ENCODE data around the gene VEGFB. TPM values are rescaled to one million over a fixed set of nuclear protein-coding genes. Genes with fewer than 3 reads are reported as not detected.

VEGFB gene
- total and polyA plus RNA-seq, 2 of the 8 experiments (the other 6 are each of a cell fraction or from before 2014, with no cell fraction given): 9.3 to 49.6 TPM

GRCh38 chr11:64247729-64248531, 13.5 kb downstream of the VEGFB start:
- Histone ChIP-seq H3K4me2 (ENCODE audit: insufficient read depth in 1 of 2, low read depth in 2 of 2, low read length in 2 of 2) (peak overlapping the region; percentile 73 to 99), H3K9ac (replicated peaks in 1 of 4; ENCODE audit: extremely low read depth in 1 of 4, low read depth in 3 of 4, low read length in 3 of 4) (no peak overlapping the region), H3K79me2 (ENCODE audit: control insufficient read depth in 1 of 2, insufficient read depth in 2 of 2, low read length in 2 of 2) (peaks cover 6 to 27% of the 10 kb centered on the region in 2 experiments; a peak in 3 of 4 replicates), H3K23me2 (ENCODE audit: low read depth, low read length) (peaks cover 20% of the 10 kb centered on the region), H4K91ac (replicated peaks; ENCODE audit: insufficient read length, low read length) (peak overlapping the region; percentile 54), H4K5ac (ENCODE audit: insufficient read length, low read depth, low read length) (peak overlapping the region; percentile 12), H3K56ac (replicated peaks; ENCODE audit: insufficient read length, low read depth, low read length) (peak overlapping the region; percentile 5), H3K4ac (replicated peaks; ENCODE audit: insufficient read length, low read depth, low read length) (peak overlapping the region; percentile 73), H2BK120ac (replicated peaks; ENCODE audit: low read depth, low read length) (peak overlapping the region; percentile 18), H3K27me3 (replicated peaks in 1 of 4; ENCODE audit: control insufficient read depth in 3 of 4, extremely low read depth in 1 of 4, insufficient read depth in 3 of 4, low read length in 3 of 4) (no peaks in the 10 kb centered on the region), H2BK15ac (ENCODE audit: low read length) (peak overlapping the region; percentile 95), H4K8ac (ENCODE audit: extremely low read depth, insufficient read depth, low read length) (peak overlapping the region; percentile 63; the same call in 1 of the 2 replicates), H3K36me3 (ENCODE audit: control insufficient read depth in 2 of 4, insufficient read depth in 4 of 4, low read length in 3 of 4) (peaks cover 0 to 17% (median 4%) of the 10 kb centered on the region in 4 experiments; a peak in 4 of 8 replicates), H3K23ac (ENCODE audit: insufficient read length) (no peak overlapping the region), H3K4me3 (ENCODE audit: extremely low read depth in 1 of 4, insufficient read depth in 2 of 4, low read depth in 3 of 4, low read length in 4 of 4) (peak overlapping the region; percentile 56 to 83 (median 70); a peak in 7 of 8 replicates), H4K20me1 (replicated peaks in 1 of 2; ENCODE audit: control insufficient read depth in 1 of 2, insufficient read depth in 2 of 2, low read length in 2 of 2) (peaks cover 2 to 17% of the 10 kb centered on the region in 2 experiments), H2AK5ac (ENCODE audit: low read depth, low read length) (peak overlapping the region; percentile 32; the same call in 1 of the 2 replicates), H2BK20ac (ENCODE audit: low read length) (0 out of 2 replicates have a peak overlapping the region, but pooled peaks have one; percentile 16), H3K9me3 (ENCODE audit: insufficient read depth in 2 of 2, low read depth in 1 of 2, low read length in 1 of 2) (no peaks in the 10 kb centered on the region), H3K18ac (ENCODE audit: extremely low read depth, low read length) (peak overlapping the region; percentile 62), H3K27ac (ENCODE audit: low read depth, low read length) (no peak overlapping the region), H3K4me1 (replicated peaks in 1 of 4; ENCODE audit: control insufficient read depth in 3 of 4, insufficient read depth in 4 of 4, low read length in 3 of 4) (peaks cover 0 to 45% (median 36%) of the 10 kb centered on the region in 4 experiments; a peak in 6 of 7 replicates), H3K79me1 (ENCODE audit: low read depth, low read length) (peaks cover 6% of the 10 kb centered on the region), H3K14ac (ENCODE audit: insufficient read length) (no peak overlapping the region), H2BK5ac (ENCODE audit: low read depth, low read length) (peak overlapping the region; percentile 88; the same call in 1 of the 2 replicates), H2BK12ac (ENCODE audit: low read depth, low read length) (peak overlapping the region; percentile 82; the same call in 1 of the 2 replicates), H2AFZ (ENCODE audit: low read length) (no peak overlapping the region)
- ChIA-PET CTCF (ENCODE audit: partially characterized antibody) (interaction anchor here (0.8 to 10.0 kb wide), 11 partner anchors 14 to 1007 kb away, joined by 3 to 102 read pairs (median 5); partner anchors contain the start of genes CATSPERZ, ESRRA, FERMT3 and NUDT22), POLR2A (ENCODE audit: partially characterized antibody) (interaction anchor here (0.7 to 13.1 kb wide), 18 partner anchors 11 to 331 kb away, joined by 3 to 352 read pairs (median 4); partner anchors contain the start of genes BAD, DNAJC4, ESRRA and FERMT3)
- FAIRE-seq (no peak), DNase-seq (ENCODE audit: low read depth in 1 of 2, low spot score in 2 of 2) (no peak)
- WGBS, 2 experiments (ENCODE audit: extremely low coverage in 1 of 2, insufficient coverage in 1 of 2, insufficient read length in 1 of 2, insufficient replicate concordance in 2 of 2, low coverage in 1 of 2, low lambda C conversion rate in 2 of 2, missing lambda C conversion rate in 1 of 2): 40% methylated on average over 31 of the region's 31 CpGs; no CpG with 5 or more reads in 1 of the 2 experiments
- no peak for TF ChIP-seq NANOG (IDR thresholded peaks at IDR 0.05; ENCODE audit: insufficient read depth, low read depth, low read length, poor library complexity, severe bottlenecking)
- no peak for TF ChIP-seq ZNF274 (IDR thresholded peaks at IDR 0.05; ENCODE audit: borderline replicate concordance, extremely low read depth, low read length)
- no peak for TF ChIP-seq NRF1 (IDR thresholded peaks at IDR 0.05; ENCODE audit: low read depth, low read length)
- TF ChIP-seq E2F6 (IDR thresholded peaks at IDR 0.05): no peak
- no peak for TF ChIP-seq EZH2 (IDR thresholded peaks at IDR 0.05; ENCODE audit: low read depth, low read length, severe bottlenecking)
- TF ChIP-seq SIX5 (IDR thresholded peaks at IDR 0.05; ENCODE audit: low read depth, low read length): no peak
- no peak for TF ChIP-seq SUZ12 (IDR thresholded peaks at IDR 0.05; ENCODE audit: low read length)
- TF ChIP-seq SIN3A (conservative IDR thresholded peaks at IDR 0.05 in 1 of 2, IDR thresholded peaks at IDR 0.05 in 1 of 2; ENCODE audit: low read depth in 1 of 2, low read length in 2 of 2): no peak
- TF ChIP-seq POLR2A (IDR thresholded peaks at IDR 0.05; ENCODE audit: control extremely low read depth in 1 of 2, low read depth in 2 of 2, low read length in 2 of 2): no peak
- no peak for TF ChIP-seq SP2 (IDR thresholded peaks at IDR 0.05; ENCODE audit: low read length)

All from H1 (cell line).